Coronary artery (tissue), 2 donors: ENCODE data around the gene KAZN.
A peak's percentile ranks its signal among the peaks of the same experiment; 100 is the strongest.

ENCODE experiments used
- DNase-seq: peaks from one replicate; pipeline ENCODE4 v3.0.0-alpha.2; 2017; ENCODE audit warnings: low spot score
- H3K27ac ChIP-seq, 2 donors: fragments of 200-600 bp; sonication (generic); one replicate each; pipeline ENCODE4 v1.5.1; 2016 to 2019
- H3K4me3 ChIP-seq: fragments of 200-600 bp; sonication (generic); 2 replicates; pipeline ENCODE4 v1.5.1; 2016; ENCODE audit warnings: mild to moderate bottlenecking, moderate library complexity
- TF ChIP-seq, protein P1 (sequence below): fragments of 200-600 bp; sonication (generic); IDR thresholded peaks from one replicate; pipeline ENCODE4 v1.5.1; 2019; ENCODE audit warnings: antibody characterized with exemption

Gene KAZN

DNA sequence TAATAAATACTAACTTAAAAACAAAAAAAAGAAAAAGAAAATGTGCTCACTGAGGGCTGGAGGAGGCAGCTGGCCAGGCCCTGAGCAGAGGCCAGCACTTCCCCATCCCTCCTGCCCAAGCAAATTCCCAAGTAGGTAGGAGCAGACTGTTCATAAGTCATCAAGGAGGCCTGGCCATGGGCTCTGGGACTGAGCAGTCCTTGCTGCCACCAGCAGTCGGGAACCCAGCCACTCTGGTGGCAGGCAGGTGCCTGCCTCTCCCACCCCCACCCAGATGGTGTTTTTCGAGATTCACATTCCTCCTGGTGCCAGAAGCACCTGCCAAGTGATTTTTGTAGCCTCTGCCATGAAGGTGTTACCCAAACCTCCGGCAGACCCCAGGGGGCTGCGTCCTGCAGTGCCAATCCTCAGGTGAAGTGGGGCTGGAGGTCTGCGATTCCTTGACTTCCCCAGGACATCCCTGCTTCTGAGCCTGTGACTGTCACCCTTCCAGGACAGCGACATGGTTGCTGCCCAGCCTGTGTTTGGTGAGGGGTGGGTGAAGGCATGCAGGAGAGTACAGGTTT, 350.9 kb downstream of the KAZN start:
- DNase-seq, result no peak
- H3K4me3 ChIP-seq, result no peak overlapping the region
- peak overlapping the region; percentile 0 to 76 for H3K27ac ChIP-seq
- TF ChIP-seq, protein P1, sequence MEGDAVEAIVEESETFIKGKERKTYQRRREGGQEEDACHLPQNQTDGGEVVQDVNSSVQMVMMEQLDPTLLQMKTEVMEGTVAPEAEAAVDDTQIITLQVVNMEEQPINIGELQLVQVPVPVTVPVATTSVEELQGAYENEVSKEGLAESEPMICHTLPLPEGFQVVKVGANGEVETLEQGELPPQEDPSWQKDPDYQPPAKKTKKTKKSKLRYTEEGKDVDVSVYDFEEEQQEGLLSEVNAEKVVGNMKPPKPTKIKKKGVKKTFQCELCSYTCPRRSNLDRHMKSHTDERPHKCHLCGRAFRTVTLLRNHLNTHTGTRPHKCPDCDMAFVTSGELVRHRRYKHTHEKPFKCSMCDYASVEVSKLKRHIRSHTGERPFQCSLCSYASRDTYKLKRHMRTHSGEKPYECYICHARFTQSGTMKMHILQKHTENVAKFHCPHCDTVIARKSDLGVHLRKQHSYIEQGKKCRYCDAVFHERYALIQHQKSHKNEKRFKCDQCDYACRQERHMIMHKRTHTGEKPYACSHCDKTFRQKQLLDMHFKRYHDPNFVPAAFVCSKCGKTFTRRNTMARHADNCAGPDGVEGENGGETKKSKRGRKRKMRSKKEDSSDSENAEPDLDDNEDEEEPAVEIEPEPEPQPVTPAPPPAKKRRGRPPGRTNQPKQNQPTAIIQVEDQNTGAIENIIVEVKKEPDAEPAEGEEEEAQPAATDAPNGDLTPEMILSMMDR, result no peak

DNA sequence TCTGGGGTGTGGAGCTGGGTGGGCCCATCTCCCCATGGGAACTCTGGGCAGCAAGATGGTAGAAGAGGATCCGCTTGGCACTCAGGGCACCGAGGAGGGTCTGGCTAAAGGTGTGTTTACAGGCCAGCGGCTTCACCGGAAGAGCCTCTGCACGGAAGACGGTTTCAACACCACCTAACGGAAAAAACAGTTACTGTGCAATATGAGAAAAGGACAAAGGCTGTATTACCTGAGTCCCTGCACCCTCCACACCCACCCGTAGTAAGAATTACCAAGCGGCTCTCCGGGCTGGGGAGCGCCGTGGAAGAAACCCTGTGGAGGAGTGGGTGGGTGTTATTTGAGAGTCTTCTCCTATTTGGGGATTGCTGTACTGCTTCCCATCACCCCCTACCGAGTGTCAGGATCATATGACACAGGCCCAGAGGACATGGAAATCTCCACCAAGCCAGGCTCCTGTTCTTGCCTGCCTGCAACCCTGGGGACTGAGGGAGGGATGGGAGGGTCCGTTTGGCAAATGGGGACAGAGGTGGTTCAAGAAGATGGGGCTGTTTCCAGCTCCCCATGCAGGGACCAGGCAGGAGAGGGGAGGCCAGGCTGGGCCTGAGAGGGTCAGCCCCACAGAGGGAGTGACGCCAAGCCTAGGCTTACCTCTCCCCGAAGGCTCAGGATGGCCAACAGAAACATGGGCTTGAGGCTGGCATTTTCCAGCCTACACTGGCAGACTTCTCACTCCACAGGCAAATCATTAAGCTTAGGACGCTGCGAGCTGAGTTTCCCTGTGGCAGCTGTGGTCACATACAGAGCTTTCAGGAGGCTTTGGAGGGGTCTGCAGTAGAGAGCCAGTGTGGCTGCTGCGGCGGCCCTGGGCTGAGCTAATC, 351.6 kb downstream of the KAZN start:
- no peak overlapping the region for H3K4me3 ChIP-seq
- H3K27ac ChIP-seq, result peak overlapping the region; percentile 28 to 76
- TF ChIP-seq, protein P1, result no peak
- no peak for DNase-seq

DNA sequence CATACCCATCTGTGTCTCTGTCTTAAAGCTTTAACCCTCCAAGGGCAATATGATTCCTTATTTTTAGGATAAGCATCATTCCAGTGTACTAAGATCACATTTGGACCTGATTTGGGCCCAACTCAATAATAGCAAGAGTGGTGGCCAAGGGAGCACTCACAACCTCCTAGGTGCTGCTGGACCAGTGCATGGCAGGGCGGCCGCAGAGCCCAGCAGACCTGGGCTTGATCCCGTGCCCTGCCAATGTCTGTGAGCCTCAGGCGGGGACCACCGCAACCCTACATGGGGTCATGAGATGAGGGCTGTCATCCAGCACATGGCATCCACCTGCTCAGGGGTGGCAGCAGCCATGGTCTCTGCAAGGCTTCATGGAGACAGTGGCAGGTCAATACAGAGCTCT, 353.3 kb downstream of the KAZN start:
- H3K27ac ChIP-seq, result no peak overlapping the region
- H3K4me3 ChIP-seq, result no peak overlapping the region
- no peak for DNase-seq
- TF ChIP-seq, protein P1, result no peak

DNA sequence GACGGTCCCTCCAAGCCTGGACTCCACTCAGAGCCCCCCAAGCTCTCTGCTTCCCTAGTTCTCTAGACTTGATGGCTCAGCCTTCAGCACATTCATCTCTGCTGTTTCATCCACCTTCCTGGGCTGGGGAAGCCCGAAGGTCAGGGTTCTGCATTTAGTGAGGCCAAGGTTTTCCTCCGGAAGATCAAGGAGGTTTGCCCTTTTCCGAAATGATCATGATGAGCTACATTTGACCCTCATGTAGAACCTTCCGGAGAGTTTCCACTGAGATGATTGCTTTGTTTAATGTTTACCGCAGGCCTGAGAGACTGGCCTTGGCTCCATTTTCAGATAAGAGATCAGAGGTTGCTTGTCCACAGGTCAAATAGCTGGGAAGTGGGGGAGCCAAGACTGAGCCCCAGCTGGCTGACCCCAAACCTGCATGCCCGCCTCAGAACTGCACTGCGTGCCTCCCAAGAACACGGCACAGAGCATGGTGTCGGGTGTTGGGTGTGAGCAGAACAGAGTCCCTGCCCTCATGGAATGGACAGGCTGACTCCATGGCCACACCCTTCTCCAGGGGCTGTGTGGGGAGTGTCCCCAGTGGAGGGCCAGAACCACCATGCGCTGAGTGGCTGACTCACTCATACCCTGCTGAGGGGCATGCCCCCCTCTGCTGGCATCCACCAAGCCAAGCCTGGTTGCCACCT, 354.3 kb downstream of the KAZN start:
- H3K4me3 ChIP-seq, result no peak overlapping the region
- TF ChIP-seq, protein P1, result no peak
- no peak overlapping the region for H3K27ac ChIP-seq
- DNase-seq, result no peak

DNA sequence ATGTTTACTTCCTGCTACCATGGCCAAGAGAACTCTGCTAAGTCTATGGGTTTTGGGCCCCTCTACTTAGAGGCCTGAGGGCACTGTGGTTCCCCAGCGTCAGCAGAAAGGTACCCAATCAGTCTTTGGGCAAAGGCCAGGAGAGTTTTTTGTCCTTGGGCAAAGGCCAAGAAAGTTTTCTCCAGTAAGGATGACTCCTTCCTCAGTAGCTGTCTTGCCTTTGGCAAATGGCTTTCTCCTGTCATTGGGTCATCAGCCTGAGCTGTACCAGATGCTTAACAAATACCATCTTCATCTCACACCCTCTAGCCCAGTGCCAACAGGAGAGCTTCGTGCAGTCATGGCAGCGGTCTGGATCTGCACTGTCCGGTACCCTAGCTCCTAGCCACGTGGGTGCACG, 355.7 kb downstream of the KAZN start:
- Histone ChIP-seq H3K4me3 (no peak overlapping the region), H3K27ac (no peak overlapping the region)
- TF ChIP-seq, protein P1, result no peak
- no peak for DNase-seq

DNA sequence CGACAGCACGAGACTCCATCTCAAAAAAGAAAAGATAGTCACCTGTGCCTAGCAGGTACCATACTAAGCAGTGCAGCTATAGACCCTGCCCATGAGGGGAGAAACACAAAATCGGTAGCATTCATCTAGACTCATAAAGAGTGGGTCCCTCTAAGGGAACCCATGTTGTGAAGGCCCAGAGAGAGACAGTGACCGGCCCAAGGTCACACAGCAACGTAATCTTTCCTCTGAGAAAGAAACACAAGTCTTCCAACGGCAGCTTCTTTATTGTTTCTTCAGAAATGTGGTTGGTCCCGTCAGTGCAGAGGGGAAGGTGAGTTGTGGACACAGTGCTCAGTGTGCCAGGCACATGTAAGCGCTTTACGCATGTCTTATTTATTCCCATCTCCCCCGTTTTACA, 356.4 kb downstream of the KAZN start:
- TF ChIP-seq, protein P1, result no peak
- H3K4me3 ChIP-seq, result no peak overlapping the region
- no peak for DNase-seq
- H3K27ac ChIP-seq, result no peak overlapping the region
